RWPE1 (cell line): Measurements from ENCODE around the gene SNAPC1.
A peak's percentile ranks its signal among the peaks of the same experiment; 100 is the strongest.

Experiments used
- CTCF ChIA-PET: fragments of 350-600 bp; sonication (Branson Sonifier 250); formaldehyde crosslinking; extraction: SDS; loops from one replicate; lab custom pipeline; 2021; lab: Yijun Ruan, JAX
- POLR2A ChIA-PET: fragments of 400-600 bp; formaldehyde crosslinking; extraction: SDS; loops from one replicate; lab custom pipeline; 2020; ENCODE audit warnings: antibody characterized with exemption; ENCODE audit not compliant: low non-redundant PET; lab: Yijun Ruan, JAX
- DNase-seq: peaks from one replicate; pipeline ENCODE4 v3.0.0; 2012; ENCODE audit warnings: low spot score
- H3K27ac ChIP-seq: fragments of 450-650 bp; 2 replicates; pipeline ENCODE4 v1.5.1; 2017
- CTCF ChIP-seq: fragments of 450-650 bp; conservative IDR thresholded peaks from 2 replicates; pipeline ENCODE4 v1.5.1; 2017; ENCODE audit warnings: low read depth, mild to moderate bottlenecking

The SNAPC1 gene

GRCh38 chr14:61747342-61747741 is 14.9 kb upstream of the SNAPC1 start:
- TF ChIP-seq CTCF, result no peak
- ChIA-PET POLR2A (no interaction called here), CTCF (no interaction called here)
- no peak for DNase-seq
- H3K27ac ChIP-seq, result no peak overlapping the region

GRCh38 chr14:61749264-61749663 is 13.0 kb upstream of the SNAPC1 start:
- no peak for TF ChIP-seq CTCF
- POLR2A ChIA-PET, result no interaction called here
- CTCF ChIA-PET, result no interaction called here
- no peak for DNase-seq
- no peak overlapping the region for H3K27ac ChIP-seq

GRCh38 chr14:61749867-61750266 is 12.4 kb upstream of the SNAPC1 start:
- ChIA-PET CTCF (no interaction called here), POLR2A (no interaction called here)
- H3K27ac ChIP-seq, result no peak overlapping the region
- DNase-seq, result no peak
- TF ChIP-seq CTCF, result no peak

- CTCF ChIA-PET, result interaction anchor here (0.6 kb wide), 1 partner anchor 458 kb away, joined by 3 read pairs; no protein-coding TSS in a partner anchor
- TF ChIP-seq CTCF, result no peak
- H3K27ac ChIP-seq, result peak overlapping the region; percentile 85
- POLR2A ChIA-PET, result no interaction called here
- DNase-seq, result peak; percentile 80
These were observed 11.3 kb upstream of the SNAPC1 start for GRCh38 chr14:61750708-61751474.

- peak overlapping the region; percentile 85 for H3K27ac ChIP-seq
- CTCF ChIA-PET, result interaction anchor here (0.6 kb wide), 1 partner anchor 458 kb away, joined by 3 read pairs; no protein-coding TSS in a partner anchor
- POLR2A ChIA-PET, result no interaction called here
- no peak for DNase-seq
- TF ChIP-seq CTCF, result no peak
These were observed 10.7 kb upstream of the SNAPC1 start for GRCh38 chr14:61751475-61751989.

GRCh38 chr14:61752626-61753025 is 9.6 kb upstream of the SNAPC1 start:
- ChIA-PET CTCF (no interaction called here), POLR2A (no interaction called here)
- no peak overlapping the region for H3K27ac ChIP-seq
- DNase-seq, result no peak
- TF ChIP-seq CTCF, result no peak
